Measurements from ENCODE around the gene RFC4.

The RFC4 gene

GRCh38 chr3:186760897-186761447 lies 45.3 kb downstream of the RFC4 start:
- no peaks in the 10 kb centered on the region for H3K9me2 ChIP-seq (replicated peaks; ENCODE audit: insufficient read depth, low read length)
- TF ChIP-seq EZH2 (optimal IDR thresholded peaks at IDR 0.05; ENCODE audit: low read depth, low read length) = no peak
- TF ChIP-seq CTCF (IDR thresholded peaks at IDR 0.05; ENCODE audit: low read length) = no peak
- no peak for TF ChIP-seq EZH2phosphoT487 (IDR thresholded peaks at IDR 0.05; ENCODE audit: low read length)
- H3K9ac ChIP-seq (ENCODE audit: low read length) = no peak overlapping the region
- H4K20me1 ChIP-seq (ENCODE audit: insufficient read depth, low read length) = no peaks in the 10 kb centered on the region
- H3K27ac ChIP-seq (ENCODE audit: low read length) = no peak overlapping the region
- no peaks in the 10 kb centered on the region for H3K36me3 ChIP-seq (replicated peaks; ENCODE audit: insufficient read depth, low read length)
- no peaks in the 10 kb centered on the region for H3F3A ChIP-seq (ENCODE audit: insufficient read depth, low read length)
- no peak for DNase-seq
- H3K9me3 ChIP-seq (replicated peaks; ENCODE audit: insufficient read depth, low read length) = no peaks in the 10 kb centered on the region
- no peaks in the 10 kb centered on the region for H3K4me1 ChIP-seq (ENCODE audit: low read length)
- H3K79me2 ChIP-seq (ENCODE audit: low read length) = no peaks in the 10 kb centered on the region
- H3K27me3 ChIP-seq (replicated peaks; ENCODE audit: insufficient read depth, low read length) = no peaks in the 10 kb centered on the region
- H2AFZ ChIP-seq (ENCODE audit: low read length) = no peak overlapping the region
- H3K4me3 ChIP-seq (ENCODE audit: low read length) = no peak overlapping the region
- no peak overlapping the region for H3K4me2 ChIP-seq (ENCODE audit: low read depth, low read length)

GRCh38 chr3:186760141-186760833 lies 46.0 kb downstream of the RFC4 start:
- Histone ChIP-seq H3K9me2 (replicated peaks; ENCODE audit: insufficient read depth, low read length) (no peaks in the 10 kb centered on the region), H3K4me3 (ENCODE audit: low read length) (no peak overlapping the region), H3K9ac (ENCODE audit: low read length) (no peak overlapping the region), H3K4me2 (ENCODE audit: low read depth, low read length) (no peak overlapping the region), H3K27ac (ENCODE audit: low read length) (no peak overlapping the region), H2AFZ (ENCODE audit: low read length) (no peak overlapping the region), H4K20me1 (ENCODE audit: insufficient read depth, low read length) (no peaks in the 10 kb centered on the region), H3F3A (ENCODE audit: insufficient read depth, low read length) (no peaks in the 10 kb centered on the region), H3K79me2 (ENCODE audit: low read length) (no peaks in the 10 kb centered on the region), H3K9me3 (replicated peaks; ENCODE audit: insufficient read depth, low read length) (no peaks in the 10 kb centered on the region), H3K27me3 (replicated peaks; ENCODE audit: insufficient read depth, low read length) (no peaks in the 10 kb centered on the region), H3K36me3 (replicated peaks; ENCODE audit: insufficient read depth, low read length) (no peaks in the 10 kb centered on the region), H3K4me1 (ENCODE audit: low read length) (no peaks in the 10 kb centered on the region)
- no peak for DNase-seq
- TF ChIP-seq EZH2 (optimal IDR thresholded peaks at IDR 0.05; ENCODE audit: low read depth, low read length) (no peak), CTCF (IDR thresholded peaks at IDR 0.05; ENCODE audit: low read length) (no peak), EZH2phosphoT487 (IDR thresholded peaks at IDR 0.05; ENCODE audit: low read length) (no peak)

GRCh38 chr3:186759231-186759930 lies 46.9 kb downstream of the RFC4 start:
- Histone ChIP-seq H2AFZ (ENCODE audit: low read length) (no peak overlapping the region), H3K4me3 (ENCODE audit: low read length) (no peak overlapping the region)

More at GRCh38 chr3:186759231-186759930, 46.9 kb downstream of the RFC4 start:
- DNase-seq = no peak
- H3K4me2 ChIP-seq (ENCODE audit: low read depth, low read length) = no peak overlapping the region
- H3K9me2 ChIP-seq (replicated peaks; ENCODE audit: insufficient read depth, low read length) = no peaks in the 10 kb centered on the region
- H3K4me1 ChIP-seq (ENCODE audit: low read length) = no peaks in the 10 kb centered on the region
- H3K36me3 ChIP-seq (replicated peaks; ENCODE audit: insufficient read depth, low read length) = no peaks in the 10 kb centered on the region
- no peaks in the 10 kb centered on the region for H4K20me1 ChIP-seq (ENCODE audit: insufficient read depth, low read length)
- no peaks in the 10 kb centered on the region for H3F3A ChIP-seq (ENCODE audit: insufficient read depth, low read length)
- no peaks in the 10 kb centered on the region for H3K9me3 ChIP-seq (replicated peaks; ENCODE audit: insufficient read depth, low read length)
- no peaks in the 10 kb centered on the region for H3K27me3 ChIP-seq (replicated peaks; ENCODE audit: insufficient read depth, low read length)
- H3K27ac ChIP-seq (ENCODE audit: low read length) = no peak overlapping the region
- TF ChIP-seq EZH2phosphoT487 (IDR thresholded peaks at IDR 0.05; ENCODE audit: low read length) = no peak
- TF ChIP-seq CTCF (IDR thresholded peaks at IDR 0.05; ENCODE audit: low read length) = no peak
- TF ChIP-seq EZH2 (optimal IDR thresholded peaks at IDR 0.05; ENCODE audit: low read depth, low read length) = no peak
- H3K79me2 ChIP-seq (ENCODE audit: low read length) = no peaks in the 10 kb centered on the region
- no peak overlapping the region for H3K9ac ChIP-seq (ENCODE audit: low read length)
